ENCODE measurements around the gene PTPRK. TPM values are rescaled to one million over a fixed set of nuclear protein-coding genes. Genes with fewer than 3 reads are reported as not detected.
A peak's percentile ranks its signal among the peaks of the same experiment; 100 is the strongest.

PTPRK gene
- total and polyA plus RNA-seq, 2 donors = 9.3 to 26.8 TPM

- H3K27me3 ChIP-seq (ENCODE audit: control insufficient read depth in 2 of 2, insufficient read depth in 1 of 2, low read length in 1 of 2) = no peaks in the 10 kb centered on the region
- no peak overlapping the region for H3K27ac ChIP-seq (ENCODE audit: low read depth in 1 of 2, low read length in 1 of 2)
- DNase-seq (ENCODE audit: low read depth in 6 of 9, low spot score in 9 of 9) = no peak
- H3K36me3 ChIP-seq (ENCODE audit: control insufficient read depth in 2 of 2, insufficient read depth in 2 of 2, low read length in 1 of 2) = no peaks in the 10 kb centered on the region
- 98% methylated on average over 1 of the region's 1 CpG for WGBS
- no peaks in the 10 kb centered on the region for H3K9me3 ChIP-seq (ENCODE audit: control insufficient read depth in 2 of 2, insufficient read depth in 1 of 2, low read length in 1 of 2)
- peaks cover 19 to 42% of the 10 kb centered on the region in 2 donors for H3K4me1 ChIP-seq (ENCODE audit: control insufficient read depth in 2 of 2, insufficient read depth in 2 of 2, low read length in 2 of 2)
- H3K4me3 ChIP-seq (ENCODE audit: low read length in 2 of 2) = no peak overlapping the region
These were observed 490.6 kb downstream of the PTPRK start for GRCh38 chr6:128029826-128030225.

DNA sequence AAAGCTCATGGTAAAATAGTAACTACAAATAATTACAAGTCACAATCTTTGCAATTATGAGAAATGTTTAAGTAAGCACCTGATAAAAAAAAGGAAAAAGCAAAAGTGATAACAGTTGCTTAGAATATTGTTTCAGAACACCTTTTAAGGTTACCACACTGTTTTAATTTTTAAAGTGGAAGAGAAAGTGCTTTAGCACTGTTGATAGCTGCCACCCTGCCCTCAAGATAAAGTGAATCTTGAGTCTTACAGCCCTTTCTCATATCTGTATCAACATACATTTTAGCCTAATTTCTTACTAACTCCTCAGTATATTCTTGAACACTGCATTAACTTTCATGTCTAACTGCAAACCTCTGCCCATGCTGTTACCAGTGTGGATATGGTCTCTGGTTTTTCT is 492.2 kb downstream of the PTPRK start:
- Histone ChIP-seq H3K4me3 (ENCODE audit: low read length in 2 of 2) (no peak overlapping the region), H3K27ac (ENCODE audit: low read depth in 1 of 2, low read length in 1 of 2) (no peak overlapping the region), H3K9me3 (ENCODE audit: control insufficient read depth in 2 of 2, insufficient read depth in 1 of 2, low read length in 1 of 2) (no peaks in the 10 kb centered on the region), H3K27me3 (ENCODE audit: control insufficient read depth in 2 of 2, insufficient read depth in 1 of 2, low read length in 1 of 2) (no peaks in the 10 kb centered on the region), H3K4me1 (ENCODE audit: control insufficient read depth in 2 of 2, insufficient read depth in 2 of 2, low read length in 2 of 2) (peaks cover 11 to 35% of the 10 kb centered on the region in 2 donors), H3K36me3 (ENCODE audit: control insufficient read depth in 2 of 2, insufficient read depth in 2 of 2, low read length in 1 of 2) (no peaks in the 10 kb centered on the region)
- no peak for DNase-seq (ENCODE audit: low read depth in 6 of 9, low spot score in 9 of 9)

DNA sequence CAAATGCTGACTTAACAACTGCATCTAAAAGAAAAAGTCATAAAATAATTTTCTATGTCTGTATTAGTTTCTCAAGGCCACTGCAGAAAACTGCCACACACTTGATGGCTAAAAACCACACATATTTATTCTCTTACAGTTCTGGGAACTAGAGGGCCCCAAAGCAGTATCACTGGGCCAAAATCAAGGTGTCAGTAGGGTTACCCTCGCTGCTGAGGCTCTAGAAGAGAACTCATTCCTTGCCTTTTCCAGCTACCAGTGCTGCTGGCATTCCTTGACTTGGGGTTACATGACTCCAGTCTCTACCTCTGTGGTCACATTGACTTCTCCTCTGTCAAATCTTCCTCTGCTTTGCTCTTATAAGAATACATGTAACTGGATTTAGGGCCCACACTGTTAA is 494.9 kb downstream of the PTPRK start:
- DNase-seq (ENCODE audit: low read depth in 6 of 9, low spot score in 9 of 9) = no peak
- Histone ChIP-seq H3K27me3 (ENCODE audit: control insufficient read depth in 2 of 2, insufficient read depth in 1 of 2, low read length in 1 of 2) (no peaks in the 10 kb centered on the region), H3K4me3 (ENCODE audit: low read length in 2 of 2) (no peak overlapping the region), H3K27ac (ENCODE audit: low read depth in 1 of 2, low read length in 1 of 2) (no peak overlapping the region), H3K4me1 (ENCODE audit: control insufficient read depth in 2 of 2, insufficient read depth in 2 of 2, low read length in 2 of 2) (peaks cover 0 to 16% of the 10 kb centered on the region in 2 donors), H3K9me3 (ENCODE audit: control insufficient read depth in 2 of 2, insufficient read depth in 1 of 2, low read length in 1 of 2) (no peaks in the 10 kb centered on the region), H3K36me3 (ENCODE audit: control insufficient read depth in 2 of 2, insufficient read depth in 2 of 2, low read length in 1 of 2) (no peaks in the 10 kb centered on the region)
- WGBS = 89% methylated on average over 1 of the region's 1 CpG

- WGBS = 95% methylated on average over 1 of the region's 1 CpG
- no peaks in the 10 kb centered on the region for H3K27me3 ChIP-seq (ENCODE audit: control insufficient read depth in 2 of 2, insufficient read depth in 1 of 2, low read length in 1 of 2)
- H3K4me3 ChIP-seq (ENCODE audit: low read length in 2 of 2) = no peak overlapping the region
- DNase-seq (ENCODE audit: low read depth in 6 of 9, low spot score in 9 of 9) = no peak
- H3K4me1 ChIP-seq (ENCODE audit: control insufficient read depth in 2 of 2, insufficient read depth in 2 of 2, low read length in 2 of 2) = peaks cover 0 to 13% of the 10 kb centered on the region in 2 donors
- H3K36me3 ChIP-seq (ENCODE audit: control insufficient read depth in 2 of 2, insufficient read depth in 2 of 2, low read length in 1 of 2) = no peaks in the 10 kb centered on the region
- H3K9me3 ChIP-seq (ENCODE audit: control insufficient read depth in 2 of 2, insufficient read depth in 1 of 2, low read length in 1 of 2) = no peaks in the 10 kb centered on the region
- H3K27ac ChIP-seq (ENCODE audit: low read depth in 1 of 2, low read length in 1 of 2) = no peak overlapping the region
These were observed 495.4 kb downstream of the PTPRK start for GRCh38 chr6:128024969-128025368.

- Histone ChIP-seq H3K27ac (ENCODE audit: low read depth in 1 of 2, low read length in 1 of 2) (no peak overlapping the region), H3K9me3 (ENCODE audit: control insufficient read depth in 2 of 2, insufficient read depth in 1 of 2, low read length in 1 of 2) (no peaks in the 10 kb centered on the region), H3K36me3 (ENCODE audit: control insufficient read depth in 2 of 2, insufficient read depth in 2 of 2, low read length in 1 of 2) (no peaks in the 10 kb centered on the region), H3K4me3 (ENCODE audit: low read length in 2 of 2) (no peak overlapping the region), H3K4me1 (ENCODE audit: control insufficient read depth in 2 of 2, insufficient read depth in 2 of 2, low read length in 2 of 2) (peaks cover 0 to 10% of the 10 kb centered on the region in 2 donors), H3K27me3 (ENCODE audit: control insufficient read depth in 2 of 2, insufficient read depth in 1 of 2, low read length in 1 of 2) (no peaks in the 10 kb centered on the region)
- no peak for DNase-seq (ENCODE audit: low read depth in 6 of 9, low spot score in 9 of 9)
- 99% methylated on average over 1 of the region's 1 CpG for WGBS
These were observed 496.4 kb downstream of the PTPRK start for GRCh38 chr6:128024046-128024445.

- no peaks in the 10 kb centered on the region for H3K36me3 ChIP-seq (ENCODE audit: control insufficient read depth in 2 of 2, insufficient read depth in 2 of 2, low read length in 1 of 2)
- H3K4me1 ChIP-seq (ENCODE audit: control insufficient read depth in 2 of 2, insufficient read depth in 2 of 2, low read length in 2 of 2) = no peaks in the 10 kb centered on the region
- no peaks in the 10 kb centered on the region for H3K27me3 ChIP-seq (ENCODE audit: control insufficient read depth in 2 of 2, insufficient read depth in 1 of 2, low read length in 1 of 2)
- WGBS = 97% methylated on average over 2 of the region's 2 CpGs
- no peak overlapping the region for H3K27ac ChIP-seq (ENCODE audit: low read depth in 1 of 2, low read length in 1 of 2)
- no peaks in the 10 kb centered on the region for H3K9me3 ChIP-seq (ENCODE audit: control insufficient read depth in 2 of 2, insufficient read depth in 1 of 2, low read length in 1 of 2)
- no peak for DNase-seq (ENCODE audit: low read depth in 6 of 9, low spot score in 9 of 9)
- H3K4me3 ChIP-seq (ENCODE audit: low read length in 2 of 2) = no peak overlapping the region
These were observed 501.6 kb downstream of the PTPRK start for GRCh38 chr6:128018821-128019220.

GRCh38 chr6:128017288-128017687 is 503.1 kb downstream of the PTPRK start:
- H3K4me1 ChIP-seq (ENCODE audit: control insufficient read depth in 2 of 2, insufficient read depth in 2 of 2, low read length in 2 of 2) = no peaks in the 10 kb centered on the region
- no peak for DNase-seq (ENCODE audit: low read depth in 6 of 9, low spot score in 9 of 9)
- H3K4me3 ChIP-seq (ENCODE audit: low read length in 2 of 2) = no peak overlapping the region

GRCh38 chr6:128007658-128008057 is 512.7 kb downstream of the PTPRK start:
- peaks cover 0 to 3% of the 10 kb centered on the region in 2 donors for H3K36me3 ChIP-seq (ENCODE audit: control insufficient read depth in 2 of 2, insufficient read depth in 2 of 2, low read length in 1 of 2)
- H3K4me1 ChIP-seq (ENCODE audit: control insufficient read depth in 2 of 2, insufficient read depth in 2 of 2, low read length in 2 of 2) = no peaks in the 10 kb centered on the region
- H3K27ac ChIP-seq (ENCODE audit: low read depth in 1 of 2, low read length in 1 of 2) = no peak overlapping the region
- H3K9me3 ChIP-seq (ENCODE audit: control insufficient read depth in 2 of 2, insufficient read depth in 1 of 2, low read length in 1 of 2) = no peaks in the 10 kb centered on the region
- no peak for DNase-seq (ENCODE audit: low read depth in 6 of 9, low spot score in 9 of 9)
- no peaks in the 10 kb centered on the region for H3K27me3 ChIP-seq (ENCODE audit: control insufficient read depth in 2 of 2, insufficient read depth in 1 of 2, low read length in 1 of 2)
- WGBS = 92% methylated on average over 1 of the region's 1 CpG
- no peak overlapping the region for H3K4me3 ChIP-seq (ENCODE audit: low read length in 2 of 2)

More at GRCh38 chr6:128017288-128017687, 503.1 kb downstream of the PTPRK start:
- no peaks in the 10 kb centered on the region for H3K9me3 ChIP-seq (ENCODE audit: control insufficient read depth in 2 of 2, insufficient read depth in 1 of 2, low read length in 1 of 2)
- no peak overlapping the region for H3K27ac ChIP-seq (ENCODE audit: low read depth in 1 of 2, low read length in 1 of 2)
- no peaks in the 10 kb centered on the region for H3K36me3 ChIP-seq (ENCODE audit: control insufficient read depth in 2 of 2, insufficient read depth in 2 of 2, low read length in 1 of 2)
- no peaks in the 10 kb centered on the region for H3K27me3 ChIP-seq (ENCODE audit: control insufficient read depth in 2 of 2, insufficient read depth in 1 of 2, low read length in 1 of 2)

GRCh38 chr6:128005009-128005408 is 515.4 kb downstream of the PTPRK start:
- H3K27me3 ChIP-seq (ENCODE audit: control insufficient read depth in 2 of 2, insufficient read depth in 1 of 2, low read length in 1 of 2) = no peaks in the 10 kb centered on the region

DNA sequence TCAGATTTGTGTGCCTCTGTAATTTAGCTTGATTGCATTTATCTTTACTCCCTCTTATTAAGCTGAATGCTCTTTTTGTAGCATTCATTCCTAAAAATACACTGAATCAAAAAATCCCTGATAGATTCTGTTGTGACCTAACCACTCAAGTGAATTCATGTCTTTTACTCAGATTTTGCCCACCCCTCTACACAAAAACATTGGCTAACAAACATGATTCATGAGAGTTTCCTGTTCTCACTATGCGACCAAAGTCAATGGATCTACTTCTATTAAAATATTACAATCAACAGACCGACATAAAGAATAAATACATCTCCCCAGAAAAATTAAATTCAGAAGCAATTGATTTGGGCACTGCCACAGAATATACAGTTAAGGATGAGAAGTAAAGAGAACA is 520.0 kb downstream of the PTPRK start:
- no peak overlapping the region for H3K4me3 ChIP-seq (ENCODE audit: low read length in 2 of 2)
- peaks cover 10 to 28% of the 10 kb centered on the region in 2 donors for H3K4me1 ChIP-seq (ENCODE audit: control insufficient read depth in 2 of 2, insufficient read depth in 2 of 2, low read length in 2 of 2)
- peak overlapping the region in 1 of 2 donors; percentile 21 for H3K27ac ChIP-seq (ENCODE audit: low read depth in 1 of 2, low read length in 1 of 2)
- H3K9me3 ChIP-seq (ENCODE audit: control insufficient read depth in 2 of 2, insufficient read depth in 1 of 2, low read length in 1 of 2) = peaks cover 0 to 4% of the 10 kb centered on the region in 2 donors
- DNase-seq (ENCODE audit: low read depth in 6 of 9, low spot score in 9 of 9) = peak in 1 of 9 donors; percentile 29
- no peaks in the 10 kb centered on the region for H3K27me3 ChIP-seq (ENCODE audit: control insufficient read depth in 2 of 2, insufficient read depth in 1 of 2, low read length in 1 of 2)
- 94% methylated on average over 2 of the region's 2 CpGs for WGBS
- H3K36me3 ChIP-seq (ENCODE audit: control insufficient read depth in 2 of 2, insufficient read depth in 2 of 2, low read length in 1 of 2) = peaks cover 0 to 3% of the 10 kb centered on the region in 2 donors

More at GRCh38 chr6:128005009-128005408, 515.4 kb downstream of the PTPRK start:
- peaks cover 0 to 3% of the 10 kb centered on the region in 2 donors for H3K36me3 ChIP-seq (ENCODE audit: control insufficient read depth in 2 of 2, insufficient read depth in 2 of 2, low read length in 1 of 2)
- WGBS = 95% methylated on average over 5 of the region's 5 CpGs
- H3K4me1 ChIP-seq (ENCODE audit: control insufficient read depth in 2 of 2, insufficient read depth in 2 of 2, low read length in 2 of 2) = peaks cover 0 to 3% of the 10 kb centered on the region in 2 donors
- H3K27ac ChIP-seq (ENCODE audit: low read depth in 1 of 2, low read length in 1 of 2) = no peak overlapping the region
- no peaks in the 10 kb centered on the region for H3K9me3 ChIP-seq (ENCODE audit: control insufficient read depth in 2 of 2, insufficient read depth in 1 of 2, low read length in 1 of 2)
- DNase-seq (ENCODE audit: low read depth in 6 of 9, low spot score in 9 of 9) = no peak
- H3K4me3 ChIP-seq (ENCODE audit: low read length in 2 of 2) = no peak overlapping the region

All from thymus (tissue), 11 donors.